Measurements from ENCODE around the gene SLC34A1.
"Not testable (repeated sequence)": the region's sequence is repeated elsewhere in the genome, so short reads cannot be mapped to it uniquely, and the experiment has no call there.

Gene SLC34A1

DNA sequence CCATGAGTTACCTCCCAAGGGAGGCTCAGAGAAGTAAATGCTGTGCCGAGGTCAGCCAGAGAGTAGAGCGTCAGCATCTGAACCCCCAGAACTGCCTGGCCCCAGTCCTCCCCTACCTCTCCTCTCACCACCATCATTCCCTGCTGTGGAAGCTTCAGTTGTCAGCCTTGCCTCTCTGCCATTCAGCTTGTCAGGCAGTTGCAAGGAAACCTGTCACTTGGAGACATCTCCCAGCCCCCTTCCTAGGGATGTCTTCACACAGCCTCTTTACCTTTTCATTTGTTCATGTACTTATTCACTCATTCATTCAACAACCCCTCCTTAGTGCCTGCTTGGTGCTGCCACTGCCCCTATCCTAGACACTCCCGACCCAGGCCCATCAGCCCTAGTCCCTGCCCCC, 24.4 kb upstream of the SLC34A1 start:
- H4K8ac ChIP-seq (ENCODE audit: low read depth, low read length), result no peak overlapping the region

DNA sequence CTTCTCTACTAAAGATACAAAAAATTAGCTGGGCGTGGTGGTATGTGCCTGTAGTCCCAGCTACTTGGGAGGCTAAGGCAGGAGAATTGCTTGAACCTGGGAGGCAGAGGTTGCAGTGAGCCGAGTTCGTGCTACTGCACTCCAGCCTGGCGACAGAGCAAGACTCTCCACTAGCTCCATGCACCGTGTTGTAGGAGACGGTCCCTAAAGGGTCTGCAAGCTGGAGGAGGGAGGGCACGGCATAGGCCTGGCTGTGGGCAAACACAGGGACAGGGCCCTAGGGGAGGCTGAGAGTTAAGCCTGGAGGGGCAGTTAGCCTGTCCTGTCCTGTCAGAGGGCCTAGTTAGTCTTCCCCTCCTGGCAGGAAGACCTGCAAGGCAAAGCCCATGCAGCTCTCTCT, 23.5 kb upstream of the SLC34A1 start:
- H3K23ac ChIP-seq (ENCODE audit: low read length); H3K27me3 ChIP-seq (ENCODE audit: insufficient read depth, low read length, poor library complexity); H3K4me3 ChIP-seq (ENCODE audit: low read length); H3K4me2 ChIP-seq (ENCODE audit: low read length); H3K56ac ChIP-seq (ENCODE audit: low read length); DNase-seq; H2BK5ac ChIP-seq (ENCODE audit: low read length); H3K18ac ChIP-seq (ENCODE audit: low read length); H4K8ac ChIP-seq (ENCODE audit: low read depth, low read length); H3K79me1 ChIP-seq (ENCODE audit: low read length); H3K9ac ChIP-seq (ENCODE audit: low read length); H3K27ac ChIP-seq (ENCODE audit: low read depth, low read length); H3K4me1 ChIP-seq (ENCODE audit: control insufficient read depth, low read depth, low read length); H3K36me3 ChIP-seq (ENCODE audit: control insufficient read depth, insufficient read depth, low read length); H2BK15ac ChIP-seq (replicated peaks; ENCODE audit: low read depth); H3K4ac ChIP-seq (ENCODE audit: low read depth, low read length); H2BK120ac ChIP-seq (ENCODE audit: low read depth, low read length); H2AK5ac ChIP-seq (ENCODE audit: low read length); H4K5ac ChIP-seq (ENCODE audit: low read length); H3K79me2 ChIP-seq (ENCODE audit: control insufficient read depth, insufficient read depth, low read length): not testable (repeated sequence)
- no CpG with 5 or more reads among the region's 7 CpGs for WGBS (ENCODE audit: extremely low coverage, insufficient coverage, low lambda C conversion rate)

More for the DNA sequence above, 24.4 kb upstream of the SLC34A1 start:
- H3K4me1 ChIP-seq (ENCODE audit: control insufficient read depth, low read depth, low read length), result no peaks in the 10 kb centered on the region
- H3K36me3 ChIP-seq (ENCODE audit: control insufficient read depth, insufficient read depth, low read length), result no peaks in the 10 kb centered on the region
- no peak overlapping the region for H2BK120ac ChIP-seq (ENCODE audit: low read depth, low read length)
- H3K18ac ChIP-seq (ENCODE audit: low read length), result no peak overlapping the region
- no peaks in the 10 kb centered on the region for H3K79me1 ChIP-seq (ENCODE audit: low read length)
- no peak for DNase-seq
- H2BK5ac ChIP-seq (ENCODE audit: low read length), result no peak overlapping the region
- H3K23ac ChIP-seq (ENCODE audit: low read length), result no peak overlapping the region
- no peak overlapping the region for H3K4me2 ChIP-seq (ENCODE audit: low read length)
- WGBS (ENCODE audit: extremely low coverage, insufficient coverage, low lambda C conversion rate), result no CpG with 5 or more reads among the region's 3 CpGs
- H4K5ac ChIP-seq (ENCODE audit: low read length), result no peak overlapping the region
- no peak overlapping the region for H3K4me3 ChIP-seq (ENCODE audit: low read length)
- no peak overlapping the region for H3K4ac ChIP-seq (ENCODE audit: low read depth, low read length)
- no peak overlapping the region for H2BK15ac ChIP-seq (replicated peaks; ENCODE audit: low read depth)
- no peak overlapping the region for H2AK5ac ChIP-seq (ENCODE audit: low read length)
- no peaks in the 10 kb centered on the region for H3K79me2 ChIP-seq (ENCODE audit: control insufficient read depth, insufficient read depth, low read length)
- H3K27ac ChIP-seq (ENCODE audit: low read depth, low read length), result no peak overlapping the region
- H3K56ac ChIP-seq (ENCODE audit: low read length), result no peak overlapping the region
- H3K9ac ChIP-seq (ENCODE audit: low read length), result no peak overlapping the region
- no peaks in the 10 kb centered on the region for H3K27me3 ChIP-seq (ENCODE audit: insufficient read depth, low read length, poor library complexity)

DNA sequence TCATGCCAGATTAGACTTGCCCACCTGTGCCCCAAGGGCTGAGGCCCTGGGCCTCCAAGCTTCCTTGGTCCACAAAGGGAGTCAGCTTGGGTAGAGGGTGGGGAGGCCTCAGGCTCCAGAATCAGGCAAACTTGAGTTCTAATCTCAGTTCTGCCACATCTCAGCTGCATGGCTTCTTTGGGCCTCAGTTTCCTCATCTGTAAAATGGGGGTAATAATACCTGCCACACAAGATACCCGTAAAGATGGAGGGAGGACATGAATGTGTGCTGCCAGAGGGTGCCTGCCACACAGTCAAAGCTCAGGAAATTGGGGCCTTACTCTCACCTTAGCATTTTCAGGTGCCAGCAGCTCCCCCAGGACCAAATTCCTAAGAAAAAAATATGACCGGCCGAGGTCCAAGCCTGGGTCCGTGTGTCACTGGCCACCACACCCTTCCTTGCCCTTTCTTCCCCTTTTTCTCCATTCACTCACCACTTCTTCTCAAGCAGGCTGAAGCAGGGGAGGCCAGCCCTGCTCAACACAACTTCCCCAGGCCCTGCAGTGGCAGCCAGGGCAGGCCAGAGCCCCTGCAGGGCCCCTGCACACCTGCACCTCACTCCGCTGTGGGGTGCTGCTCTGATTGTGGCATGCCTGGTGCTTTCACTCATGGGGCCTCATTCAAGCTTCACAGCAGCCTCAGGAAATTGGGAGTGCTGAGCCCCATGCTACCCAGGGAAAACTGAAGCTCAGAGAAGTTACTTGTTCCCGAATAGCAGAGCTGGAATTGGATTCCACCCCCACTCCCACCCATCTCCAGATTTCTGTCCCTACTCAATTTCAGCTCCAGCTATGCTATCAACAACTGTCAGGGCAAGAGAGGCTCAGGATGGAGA, 22.6 kb upstream of the SLC34A1 start:
- H2BK120ac ChIP-seq (ENCODE audit: low read depth, low read length), result no peak overlapping the region
- no peak overlapping the region for H2BK5ac ChIP-seq (ENCODE audit: low read length)
- H3K18ac ChIP-seq (ENCODE audit: low read length), result no peak overlapping the region
- WGBS (ENCODE audit: extremely low coverage, insufficient coverage, low lambda C conversion rate), result no CpG with 5 or more reads among the region's 6 CpGs
- DNase-seq, result no peak
- no peak overlapping the region for H3K4ac ChIP-seq (ENCODE audit: low read depth, low read length)
- H3K56ac ChIP-seq (ENCODE audit: low read length), result no peak overlapping the region
- no peaks in the 10 kb centered on the region for H3K27me3 ChIP-seq (ENCODE audit: insufficient read depth, low read length, poor library complexity)
- H4K5ac ChIP-seq (ENCODE audit: low read length), result no peak overlapping the region
- no peaks in the 10 kb centered on the region for H3K79me2 ChIP-seq (ENCODE audit: control insufficient read depth, insufficient read depth, low read length)
- no peak overlapping the region for H3K9ac ChIP-seq (ENCODE audit: low read length)
- peaks cover 4% of the 10 kb centered on the region for H3K4me1 ChIP-seq (ENCODE audit: control insufficient read depth, low read depth, low read length)
- no peak overlapping the region for H2AK5ac ChIP-seq (ENCODE audit: low read length)
- H2BK15ac ChIP-seq (replicated peaks; ENCODE audit: low read depth), result no peak overlapping the region
- no peak overlapping the region for H3K4me2 ChIP-seq (ENCODE audit: low read length)
- H3K79me1 ChIP-seq (ENCODE audit: low read length), result no peaks in the 10 kb centered on the region
- H3K23ac ChIP-seq (ENCODE audit: low read length), result no peak overlapping the region
- H3K27ac ChIP-seq (ENCODE audit: low read depth, low read length), result no peak overlapping the region
- no peak overlapping the region for H3K4me3 ChIP-seq (ENCODE audit: low read length)
- no peaks in the 10 kb centered on the region for H3K36me3 ChIP-seq (ENCODE audit: control insufficient read depth, insufficient read depth, low read length)
- no peak overlapping the region for H4K8ac ChIP-seq (ENCODE audit: low read depth, low read length)

- Histone ChIP-seq H2BK5ac (ENCODE audit: low read length) (no peak overlapping the region), H3K79me1 (ENCODE audit: low read length) (no peaks in the 10 kb centered on the region), H2BK15ac (replicated peaks; ENCODE audit: low read depth) (no peak overlapping the region), H2BK120ac (ENCODE audit: low read depth, low read length) (no peak overlapping the region), H3K4me2 (ENCODE audit: low read length) (no peak overlapping the region), H3K27me3 (ENCODE audit: insufficient read depth, low read length, poor library complexity) (no peaks in the 10 kb centered on the region), H3K18ac (ENCODE audit: low read length) (no peak overlapping the region), H3K36me3 (ENCODE audit: control insufficient read depth, insufficient read depth, low read length) (no peaks in the 10 kb centered on the region), H3K4me1 (ENCODE audit: control insufficient read depth, low read depth, low read length) (peaks cover 4% of the 10 kb centered on the region), H3K9ac (ENCODE audit: low read length) (no peak overlapping the region), H4K5ac (ENCODE audit: low read length) (no peak overlapping the region), H4K8ac (ENCODE audit: low read depth, low read length) (no peak overlapping the region), H3K4ac (ENCODE audit: low read depth, low read length) (no peak overlapping the region), H3K4me3 (ENCODE audit: low read length) (no peak overlapping the region), H3K79me2 (ENCODE audit: control insufficient read depth, insufficient read depth, low read length) (no peaks in the 10 kb centered on the region), H3K56ac (ENCODE audit: low read length) (peak overlapping the region; percentile 95), H3K23ac (ENCODE audit: low read length) (no peak overlapping the region), H2AK5ac (ENCODE audit: low read length) (no peak overlapping the region), H3K27ac (ENCODE audit: low read depth, low read length) (no peak overlapping the region)
- DNase-seq, result no peak
- no CpG with 5 or more reads among the region's 8 CpGs for WGBS (ENCODE audit: extremely low coverage, insufficient coverage, low lambda C conversion rate)
These were observed 22.0 kb upstream of the SLC34A1 start for GRCh38 chr5:177362292-177362609.

GRCh38 chr5:177362610-177363507, 21.4 kb upstream of the SLC34A1 start:
- Histone ChIP-seq H2BK15ac (replicated peaks; ENCODE audit: low read depth) (no peak overlapping the region), H3K79me1 (ENCODE audit: low read length) (no peaks in the 10 kb centered on the region), H2AK5ac (ENCODE audit: low read length) (no peak overlapping the region), H3K4me1 (ENCODE audit: control insufficient read depth, low read depth, low read length) (peaks cover 6% of the 10 kb centered on the region), H3K9ac (ENCODE audit: low read length) (peak overlapping the region; percentile 86), H4K5ac (ENCODE audit: low read length) (no peak overlapping the region), H3K23ac (ENCODE audit: low read length) (no peak overlapping the region), H3K79me2 (ENCODE audit: control insufficient read depth, insufficient read depth, low read length) (no peaks in the 10 kb centered on the region), H3K27me3 (ENCODE audit: insufficient read depth, low read length, poor library complexity) (no peaks in the 10 kb centered on the region), H3K4ac (ENCODE audit: low read depth, low read length) (no peak overlapping the region), H3K27ac (ENCODE audit: low read depth, low read length) (no peak overlapping the region), H3K4me3 (ENCODE audit: low read length) (peak overlapping the region; percentile 56), H2BK120ac (ENCODE audit: low read depth, low read length) (no peak overlapping the region), H2BK5ac (ENCODE audit: low read length) (no peak overlapping the region), H3K36me3 (ENCODE audit: control insufficient read depth, insufficient read depth, low read length) (no peaks in the 10 kb centered on the region), H3K56ac (ENCODE audit: low read length) (peak overlapping the region; percentile 95), H3K18ac (ENCODE audit: low read length) (no peak overlapping the region), H3K4me2 (ENCODE audit: low read length) (peak overlapping the region; percentile 96), H4K8ac (ENCODE audit: low read depth, low read length) (no peak overlapping the region)
- WGBS (ENCODE audit: extremely low coverage, insufficient coverage, low lambda C conversion rate), result no CpG with 5 or more reads among the region's 59 CpGs
- peak; percentile 67 for DNase-seq

All from mesendoderm (in vitro differentiated cells).